ENCODE data around the gene DCBLD2.

DCBLD2 gene

DNA sequence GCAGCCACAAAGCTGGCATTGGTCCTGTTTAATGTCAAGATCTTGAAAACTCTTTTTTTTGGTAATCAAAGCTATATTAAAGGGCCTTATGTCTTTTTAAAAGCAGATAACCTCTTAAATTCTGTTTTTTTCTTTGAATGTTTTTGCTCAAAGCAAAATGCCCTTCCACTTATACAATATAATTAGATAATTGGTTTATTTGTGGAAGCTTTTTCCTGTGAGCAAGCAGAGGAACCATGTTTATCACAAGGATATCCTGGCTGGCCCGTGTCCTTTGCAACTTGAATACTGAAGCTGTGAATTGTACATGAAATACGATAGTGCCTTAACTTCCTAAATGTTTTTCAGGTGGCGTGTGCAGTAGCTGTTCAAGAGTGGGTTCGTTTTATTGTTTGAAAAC lies 135.8 kb downstream of the DCBLD2 start:
- DNase-seq, result no peak

- peak; percentile 24 for DNase-seq
Measured at GRCh38 chr3:98764472-98764884, 137.0 kb downstream of the DCBLD2 start.

GRCh38 chr3:98763819-98764418 lies 137.6 kb downstream of the DCBLD2 start:
- DNase-seq, result peak; percentile 34

- no peak for DNase-seq
Measured at GRCh38 chr3:98763076-98763475, 138.4 kb downstream of the DCBLD2 start, which contains the start of gene ST3GAL6. Gene ST3GAL6, plus strand, starts transcription at chr3:98763340. Its CDS starts 5,101 bp downstream, at chr3:98768441.

- DNase-seq, result no peak
Measured at GRCh38 chr3:98761643-98762229, 139.8 kb downstream of the DCBLD2 start.

DNA sequence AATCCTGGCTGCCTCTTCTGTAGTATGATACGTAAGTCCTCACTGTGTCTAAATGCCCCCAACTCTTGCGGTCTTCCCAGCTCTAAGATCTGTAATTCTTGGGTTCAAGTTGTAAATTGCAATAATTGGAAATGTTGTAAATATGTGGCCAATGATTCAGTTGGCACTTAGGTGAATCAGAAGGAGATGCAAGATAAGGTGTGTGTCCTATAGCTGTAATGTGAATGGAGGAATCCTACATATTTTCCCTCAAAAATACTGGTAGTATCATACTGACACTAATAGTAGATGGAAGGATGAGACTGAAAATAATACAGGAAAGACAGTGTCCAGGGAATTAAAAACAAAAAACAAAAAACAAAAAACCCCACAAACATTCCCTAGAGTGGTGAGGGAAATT lies 141.9 kb downstream of the DCBLD2 start:
- DNase-seq, result no peak

- DNase-seq, result no peak
Measured at GRCh38 chr3:98755601-98756000, 145.9 kb downstream of the DCBLD2 start.

DNA sequence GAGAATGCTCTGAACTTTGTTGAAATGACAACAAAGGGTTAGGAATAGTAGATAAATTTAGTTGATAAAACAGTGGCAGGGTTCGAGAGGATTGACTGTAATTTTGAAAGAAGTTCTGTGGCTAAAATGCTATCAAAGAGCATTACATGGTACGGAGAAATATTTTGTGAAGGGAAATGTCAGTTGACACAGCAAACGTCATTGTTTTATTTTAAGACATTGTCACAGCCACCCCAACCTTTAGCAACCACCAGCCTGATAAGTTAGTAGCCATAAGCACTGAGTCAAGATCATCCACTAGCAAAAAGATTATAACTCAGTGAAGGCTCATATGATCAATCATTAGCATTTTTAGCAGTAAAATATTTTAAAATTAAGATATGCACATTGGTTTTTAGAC lies 147.0 kb downstream of the DCBLD2 start:
- no peak for DNase-seq

- DNase-seq, result no peak
Measured at GRCh38 chr3:98750276-98750919, 151.1 kb downstream of the DCBLD2 start.

DNA sequence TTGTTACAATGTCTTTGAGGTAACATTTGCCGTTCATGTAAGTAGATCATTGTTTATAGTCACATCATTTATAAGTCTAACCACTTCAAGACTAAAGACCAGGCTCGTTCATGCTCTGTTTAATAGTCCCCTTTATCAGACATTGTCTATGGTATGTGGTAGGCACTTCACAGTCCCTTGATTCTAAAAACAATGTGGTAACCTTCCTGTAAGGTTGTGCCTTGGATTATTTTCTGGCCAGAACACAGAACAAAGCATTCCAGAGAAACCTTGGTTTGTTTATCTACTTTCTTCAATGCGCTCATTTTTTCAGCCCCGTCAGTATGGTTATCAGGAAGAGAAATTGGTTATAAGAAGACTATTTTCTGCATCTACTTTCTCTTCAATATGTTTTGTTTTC lies 154.6 kb downstream of the DCBLD2 start:
- no peak for DNase-seq

GRCh38 chr3:98746122-98746521 lies 155.4 kb downstream of the DCBLD2 start:
- DNase-seq, result no peak
